GM21447 (cell line): ENCODE measurements around the gene PLA2G2C.

ENCODE experiments used
- ATAC-seq: cut with Tn5 transposase; IDR thresholded peaks from one replicate; pipeline ENCODE4 v1.9.1; 2021; ENCODE audit not compliant: unreplicated experiment

Gene PLA2G2C

DNA sequence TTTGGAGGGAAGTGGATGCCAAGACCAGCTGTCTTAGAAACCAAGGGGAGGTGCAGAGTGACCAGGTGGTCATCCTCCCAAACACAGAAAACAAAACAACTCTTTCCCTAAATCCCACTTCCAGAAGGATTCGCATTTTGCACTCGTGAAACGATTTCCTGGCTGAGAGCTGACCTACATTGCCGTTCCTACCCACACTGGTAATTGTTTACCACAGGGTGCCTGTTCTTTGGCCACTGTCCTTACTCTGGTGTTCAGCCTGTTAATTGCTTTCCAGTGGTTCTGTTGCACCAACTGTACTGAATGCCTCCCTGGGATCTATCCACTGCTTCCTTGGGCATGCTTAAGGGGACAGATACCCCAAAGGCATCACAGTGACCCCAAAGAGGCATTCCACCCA, 23.2 kb upstream of the PLA2G2C start:
- ATAC-seq, result no peak

DNA sequence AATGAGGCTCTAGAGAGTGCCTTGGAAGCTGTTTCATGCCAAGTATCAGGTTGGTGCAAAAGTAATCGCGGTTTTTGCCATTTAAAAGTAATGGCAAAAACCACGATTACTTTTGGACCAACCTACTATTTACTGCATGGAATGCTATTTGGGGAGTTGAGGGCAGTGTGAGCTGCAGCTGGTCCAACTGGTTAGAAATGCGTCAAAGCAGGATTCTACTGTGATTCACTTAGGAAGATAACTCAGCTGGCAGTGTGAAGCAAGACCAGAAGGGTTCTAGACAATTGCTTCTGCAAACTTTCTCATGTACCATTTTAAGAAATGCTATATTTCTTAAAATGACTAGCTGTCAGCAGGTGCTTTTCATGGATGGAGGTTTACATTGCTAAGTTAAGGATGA, 21.2 kb upstream of the PLA2G2C start:
- ATAC-seq, result no peak

DNA sequence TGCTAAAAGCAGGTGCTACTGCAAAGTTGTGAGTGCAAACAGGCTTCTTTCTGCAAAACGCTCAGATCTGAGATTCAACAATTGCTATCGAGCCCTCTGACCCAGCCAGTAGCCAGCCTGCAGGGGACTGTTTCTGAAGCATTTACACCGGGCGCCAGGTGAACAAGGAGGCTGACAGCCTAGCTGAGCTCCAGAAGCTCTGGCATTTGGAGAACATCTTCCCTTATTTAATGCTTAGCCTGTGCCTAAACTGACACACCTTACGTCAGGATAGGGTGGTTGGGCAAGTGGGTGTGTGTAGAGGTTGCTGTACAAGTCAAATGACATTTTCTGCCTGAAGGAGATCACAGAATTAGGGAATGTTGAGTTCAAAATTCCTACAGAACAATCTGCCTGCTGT, 15.8 kb upstream of the PLA2G2C start:
- ATAC-seq, result no peak

DNA sequence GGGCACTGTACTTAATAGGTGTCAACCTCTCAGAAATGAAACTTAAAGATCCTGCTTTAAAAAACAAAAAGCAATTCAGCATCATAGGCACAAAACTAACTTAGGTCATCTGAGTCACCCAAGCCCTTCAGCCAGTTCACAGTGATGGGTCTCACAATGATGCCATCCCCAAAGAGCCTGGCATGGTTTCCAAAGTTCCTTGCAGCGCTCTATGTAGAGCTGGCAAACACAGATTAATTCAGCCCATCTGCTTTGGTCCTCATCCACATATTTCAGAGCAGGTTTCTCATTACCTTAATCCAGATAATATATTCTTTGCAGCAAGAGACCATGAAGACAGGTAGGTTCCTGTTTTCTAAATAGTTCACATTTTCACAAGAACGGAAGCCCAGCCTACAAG, 14.6 kb upstream of the PLA2G2C start:
- no peak for ATAC-seq

DNA sequence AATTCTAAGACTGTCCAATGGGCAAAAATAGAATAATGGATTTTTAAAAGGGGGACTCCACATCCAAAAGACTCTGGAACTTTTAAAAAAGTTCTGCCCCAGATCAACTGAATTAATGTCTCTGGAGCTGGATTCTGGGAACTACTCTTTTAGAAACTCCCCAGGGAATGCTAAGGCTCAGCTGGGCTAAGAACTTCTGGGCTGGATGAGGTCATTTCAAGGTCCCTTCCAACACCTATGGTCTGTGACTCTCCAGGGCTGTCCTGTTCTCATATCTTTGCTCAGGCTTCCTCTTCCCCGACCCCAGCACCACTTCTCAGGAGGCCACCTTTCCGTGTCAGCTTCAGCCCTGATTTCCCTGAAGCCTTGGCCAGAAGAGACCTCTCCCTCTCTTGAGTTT, 13.5 kb upstream of the PLA2G2C start:
- no peak for ATAC-seq

DNA sequence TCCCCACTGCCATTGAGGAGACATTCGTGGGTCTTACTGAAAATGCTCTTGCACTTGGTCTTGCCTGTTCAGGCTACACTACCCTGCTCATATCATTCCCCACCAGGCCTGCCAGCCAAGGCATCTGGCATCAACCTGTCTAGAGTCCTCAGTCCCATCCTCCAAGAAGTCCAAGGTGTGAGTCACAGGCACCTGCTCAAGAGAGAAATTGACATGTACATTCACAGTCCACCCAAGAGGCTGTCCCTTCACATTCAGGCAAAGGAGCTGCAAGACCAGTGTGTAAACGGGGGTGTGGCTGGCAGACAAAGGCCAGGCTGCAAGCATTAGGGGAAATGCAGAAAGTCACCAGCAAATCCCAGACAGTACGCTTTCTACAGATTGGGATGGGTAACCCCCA, 13.1 kb upstream of the PLA2G2C start:
- no peak for ATAC-seq

DNA sequence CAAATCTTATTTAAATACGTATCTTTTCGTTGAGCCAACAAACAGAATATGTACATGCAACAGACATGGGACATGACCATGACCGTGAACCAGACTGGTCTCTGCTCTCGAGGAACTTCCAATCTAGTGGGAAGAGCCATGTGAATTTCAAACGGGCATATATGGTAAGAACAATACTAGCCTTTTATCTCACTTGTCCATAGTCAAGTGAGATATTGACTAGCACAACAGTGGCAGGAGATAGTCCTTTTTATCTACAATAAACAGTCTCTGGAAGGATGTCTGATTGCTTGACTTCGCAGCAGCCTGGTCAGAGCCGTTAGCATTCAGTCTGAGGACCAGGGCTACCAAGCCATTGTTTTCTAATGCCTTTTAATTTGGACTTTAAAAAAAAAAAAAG, 12.6 kb upstream of the PLA2G2C start:
- ATAC-seq, result no peak

DNA sequence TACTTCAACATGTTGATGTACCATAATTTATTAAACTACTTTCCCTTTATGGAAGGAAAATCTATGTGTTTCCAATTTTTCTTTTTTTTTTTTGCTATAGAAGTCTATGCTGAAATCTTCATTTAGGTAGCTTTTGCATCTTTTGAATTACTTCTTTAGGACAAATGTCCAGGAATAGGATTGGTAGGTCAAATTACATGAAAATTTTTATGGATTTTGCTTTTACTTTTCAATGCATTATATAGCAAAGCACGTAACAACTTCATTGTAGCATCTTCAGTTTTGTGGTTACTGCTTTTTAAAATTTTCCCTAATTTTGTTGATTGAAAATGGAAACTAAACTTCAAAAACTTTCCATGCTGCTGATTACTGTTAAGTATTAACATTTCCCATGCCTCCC, 12.0 kb upstream of the PLA2G2C start:
- no peak for ATAC-seq

DNA sequence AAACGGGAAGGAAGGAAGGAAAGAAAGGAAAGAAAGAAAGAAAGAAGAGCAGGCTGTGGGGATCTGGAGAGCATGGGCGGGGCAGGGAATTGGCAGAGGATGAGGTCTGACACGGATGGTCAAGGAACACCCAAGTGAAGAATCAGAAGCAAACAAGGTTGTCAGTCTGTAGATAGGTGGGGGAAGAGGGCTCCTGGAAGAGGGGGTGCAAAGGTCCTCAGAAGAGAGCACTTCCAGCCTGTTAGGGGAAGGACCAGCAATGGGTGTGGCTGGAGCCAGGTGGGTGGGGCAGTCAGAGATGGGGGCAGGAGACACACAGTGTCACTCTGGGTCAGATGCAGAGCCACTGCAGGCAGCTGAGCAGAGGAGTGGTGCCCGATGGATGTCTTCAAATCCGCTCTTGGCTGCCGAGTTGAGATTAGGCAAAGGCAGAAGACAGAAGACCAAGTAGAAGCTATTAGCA, 11.0 kb upstream of the PLA2G2C start:
- no peak for ATAC-seq

DNA sequence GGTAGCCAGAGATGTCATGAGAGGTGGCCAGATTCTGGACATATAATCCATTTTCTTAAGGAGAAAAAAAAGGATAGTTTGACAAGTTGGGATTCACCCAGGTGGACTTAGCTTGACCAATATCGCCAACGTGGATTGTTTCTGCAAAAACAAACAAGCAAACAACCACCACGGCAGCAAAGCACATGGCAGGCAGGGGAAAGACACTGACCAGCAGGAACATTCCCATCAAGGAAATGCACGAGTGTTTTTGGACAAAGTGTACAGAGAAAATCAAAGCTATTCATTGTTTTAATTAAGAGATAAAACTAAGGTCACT, 9.1 kb upstream of the PLA2G2C start:
- ATAC-seq, result no peak

DNA sequence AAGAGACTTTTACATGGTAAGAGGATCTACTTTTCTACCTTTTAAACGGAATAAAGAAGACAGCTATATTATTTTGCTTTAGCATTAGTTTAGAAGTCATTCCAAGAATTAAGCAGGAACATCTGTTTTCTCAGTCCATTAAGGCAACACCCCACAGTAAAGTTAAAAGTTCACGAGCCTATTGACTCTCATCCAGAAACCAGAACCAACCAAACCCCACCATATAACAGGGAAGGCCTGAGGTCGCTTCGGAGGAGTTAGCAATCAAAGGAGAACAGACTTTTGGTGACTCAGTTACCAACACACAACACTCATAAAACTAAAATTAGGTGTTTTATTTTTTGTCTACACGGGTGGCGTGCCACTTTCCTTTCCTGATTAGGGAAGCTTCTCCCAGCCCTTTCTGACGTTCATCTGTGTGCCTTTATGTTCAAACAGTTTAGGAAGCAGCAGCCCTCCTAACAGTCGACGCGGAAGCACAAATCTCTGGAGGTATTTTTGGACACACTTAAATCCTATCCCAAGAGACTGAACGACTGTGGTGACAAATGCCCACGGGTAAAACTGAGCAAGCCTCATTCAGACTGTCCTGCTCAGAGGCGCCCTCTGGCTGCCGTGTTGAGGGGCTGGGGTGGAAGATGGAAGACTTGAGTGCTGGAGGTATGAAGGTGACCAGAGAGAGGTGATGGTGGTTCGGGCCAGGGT, 8.6 kb upstream of the PLA2G2C start:
- no peak for ATAC-seq

DNA sequence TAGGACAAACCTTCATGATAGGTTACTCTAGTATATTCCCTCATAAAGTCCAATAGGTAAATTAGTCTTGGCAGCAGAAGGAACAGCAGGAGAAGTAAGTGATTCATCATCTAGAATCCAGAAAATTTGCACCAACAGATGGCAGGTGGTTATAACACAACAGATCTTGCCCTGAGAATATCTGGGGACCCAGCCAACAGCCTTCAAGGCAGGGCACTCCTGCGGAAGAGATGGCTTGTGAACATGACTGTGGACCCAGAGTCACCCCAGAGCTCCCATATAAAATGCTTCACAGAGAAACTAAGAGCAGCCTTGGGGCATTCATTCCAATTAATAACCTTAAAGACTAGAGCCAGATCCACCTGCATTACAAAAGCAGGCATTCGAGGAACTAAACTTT, 7.9 kb upstream of the PLA2G2C start:
- no peak for ATAC-seq

DNA sequence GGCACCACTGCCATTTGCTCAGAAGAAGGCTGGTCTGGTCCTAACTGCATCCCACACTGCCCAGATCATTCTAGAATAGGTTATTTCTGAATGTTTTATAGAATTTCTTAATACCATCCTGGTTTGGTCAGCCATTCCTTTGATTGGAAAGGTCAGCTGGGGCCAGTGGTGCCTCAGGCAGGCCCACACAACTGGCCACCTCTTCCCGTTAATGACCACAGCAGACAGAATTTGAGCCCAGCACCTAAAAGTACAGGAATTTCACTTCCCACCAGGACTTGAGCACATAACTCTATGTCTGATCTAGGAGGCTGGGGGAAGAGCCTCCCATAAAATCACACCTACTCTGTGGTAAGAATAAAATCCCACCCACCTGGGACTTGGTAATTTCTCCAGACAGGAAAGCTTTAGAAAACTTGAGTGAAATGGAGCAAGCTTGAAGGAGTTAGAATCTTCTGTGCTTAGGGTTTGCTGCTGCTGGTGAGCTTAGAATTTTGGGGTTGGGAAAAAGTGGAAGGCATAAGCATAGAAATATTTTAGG, 6.6 kb upstream of the PLA2G2C start:
- ATAC-seq, result no peak

DNA sequence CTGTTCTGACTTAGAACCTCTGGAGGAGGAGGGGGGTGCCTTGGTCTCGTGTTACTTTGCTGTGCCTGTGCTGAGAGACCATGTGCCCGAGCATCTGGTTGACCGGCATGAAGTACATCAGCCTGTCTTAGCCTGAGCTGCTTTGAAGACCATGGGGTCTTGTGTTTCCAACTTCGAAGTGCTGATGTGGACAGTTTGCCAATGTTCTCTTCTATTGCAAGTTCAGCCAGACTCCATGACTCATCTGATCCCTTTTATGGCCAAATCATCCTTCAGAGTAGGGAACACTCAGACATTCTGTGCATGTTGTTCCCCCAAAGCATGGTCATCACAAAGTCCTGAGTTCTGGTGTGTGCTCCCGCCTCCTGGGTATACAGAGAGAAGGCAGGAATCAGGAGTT, 6.0 kb upstream of the PLA2G2C start:
- ATAC-seq, result no peak

DNA sequence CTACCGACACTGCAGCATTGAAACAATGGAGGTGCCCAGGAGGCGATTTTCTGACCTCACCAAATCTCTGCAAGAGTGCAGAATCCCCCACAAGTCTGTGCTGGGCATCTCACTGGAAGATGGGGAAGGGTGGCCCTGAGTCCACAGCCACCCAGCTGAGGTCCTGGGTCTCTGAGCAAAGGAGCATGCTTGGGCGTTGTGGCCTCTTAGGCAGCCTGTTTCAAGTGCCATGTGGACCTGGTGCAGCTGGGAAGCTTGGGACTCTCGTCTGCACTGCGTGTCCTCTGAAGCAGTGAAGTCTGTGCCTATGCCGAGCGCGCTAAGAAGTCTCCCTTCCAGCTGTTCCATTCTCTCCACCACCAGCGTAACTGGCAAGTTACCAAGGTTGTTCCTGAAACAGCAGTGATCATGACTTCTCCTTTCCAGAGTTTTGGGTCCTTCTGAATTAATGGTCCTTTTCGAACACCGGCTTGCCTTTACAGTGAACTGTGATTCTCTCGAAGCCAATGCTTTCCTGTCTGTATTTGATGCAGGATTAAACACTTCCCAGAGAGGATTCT, 5.0 kb upstream of the PLA2G2C start:
- no peak for ATAC-seq

DNA sequence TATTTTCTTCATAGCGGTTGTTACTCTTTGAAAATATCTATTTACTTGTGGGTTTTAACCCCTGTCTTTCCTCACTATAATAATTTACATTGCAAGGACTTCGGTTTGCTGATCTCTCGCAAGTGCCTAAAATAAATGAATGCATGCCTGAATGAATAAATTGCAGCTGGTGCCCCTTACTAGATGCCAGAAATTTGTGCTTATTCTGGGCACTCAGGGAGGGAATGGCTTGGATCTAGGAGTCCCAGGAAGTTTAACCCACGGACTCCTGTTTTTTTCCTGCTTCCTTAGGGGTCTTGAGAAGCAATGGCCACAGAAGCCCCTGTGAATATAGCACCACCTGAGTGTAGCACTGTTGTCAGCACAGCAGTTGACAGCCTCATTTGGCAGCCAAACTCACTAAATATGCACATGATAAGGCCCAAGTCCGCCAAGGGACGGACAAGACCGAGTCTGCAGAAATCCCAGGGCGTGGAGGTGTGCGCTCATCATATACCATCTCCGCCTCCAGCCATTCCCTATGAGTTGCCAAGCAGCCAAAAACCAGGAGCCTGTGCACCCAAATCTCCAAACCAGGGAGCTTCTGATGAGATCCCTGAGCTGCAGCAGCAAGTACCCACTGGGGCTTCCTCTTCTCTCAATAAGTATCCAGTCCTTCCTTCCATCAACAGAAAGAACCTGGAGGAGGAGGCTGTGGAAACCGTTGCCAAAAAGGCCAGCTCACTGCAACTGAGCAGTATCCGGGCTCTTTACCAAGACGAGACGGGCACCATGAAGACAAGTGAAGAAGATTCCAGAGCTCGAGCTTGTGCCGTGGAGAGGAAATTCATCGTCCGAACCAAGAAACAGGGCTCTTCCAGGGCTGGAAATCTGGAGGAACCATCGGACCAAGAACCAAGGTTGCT, 4.2 kb upstream of the PLA2G2C start:
- no peak for ATAC-seq

DNA sequence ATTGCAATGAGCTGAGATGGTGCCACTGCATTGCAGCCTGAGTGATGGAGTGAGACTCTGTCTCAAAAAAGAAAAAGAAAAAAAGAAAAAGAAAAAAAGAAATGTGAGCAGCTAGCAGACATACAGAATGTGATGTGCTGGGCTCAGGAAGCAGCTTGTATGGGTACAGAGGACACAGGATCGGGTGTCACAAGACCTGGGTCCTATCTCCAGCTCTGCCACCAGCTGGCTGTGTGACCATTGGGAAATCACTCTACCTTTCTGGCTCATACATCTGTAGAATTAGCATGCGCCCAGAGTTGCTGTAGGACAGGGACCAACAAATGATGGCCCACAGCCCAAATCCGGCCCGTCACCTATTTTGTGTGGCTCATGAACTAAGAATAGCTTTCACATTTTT, 3.3 kb upstream of the PLA2G2C start:
- no peak for ATAC-seq

DNA sequence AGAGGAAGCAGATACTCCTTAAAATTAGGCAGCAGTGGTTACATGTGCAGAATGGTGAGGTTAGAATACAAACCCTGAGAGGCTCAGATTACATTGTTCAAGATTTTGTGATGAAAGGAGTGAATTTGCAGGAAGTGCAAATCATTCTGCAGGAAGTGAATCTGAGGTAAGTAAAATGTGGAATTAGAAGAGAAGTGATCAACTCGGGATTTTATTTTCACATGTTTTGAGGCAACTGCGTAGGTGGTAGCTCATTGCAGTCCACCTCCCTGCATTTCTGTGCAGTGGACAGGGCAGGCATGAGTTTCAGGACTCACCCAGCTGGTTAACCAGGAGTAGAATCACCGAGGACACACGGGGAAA, 2.1 kb upstream of the PLA2G2C start:
- no peak for ATAC-seq

DNA sequence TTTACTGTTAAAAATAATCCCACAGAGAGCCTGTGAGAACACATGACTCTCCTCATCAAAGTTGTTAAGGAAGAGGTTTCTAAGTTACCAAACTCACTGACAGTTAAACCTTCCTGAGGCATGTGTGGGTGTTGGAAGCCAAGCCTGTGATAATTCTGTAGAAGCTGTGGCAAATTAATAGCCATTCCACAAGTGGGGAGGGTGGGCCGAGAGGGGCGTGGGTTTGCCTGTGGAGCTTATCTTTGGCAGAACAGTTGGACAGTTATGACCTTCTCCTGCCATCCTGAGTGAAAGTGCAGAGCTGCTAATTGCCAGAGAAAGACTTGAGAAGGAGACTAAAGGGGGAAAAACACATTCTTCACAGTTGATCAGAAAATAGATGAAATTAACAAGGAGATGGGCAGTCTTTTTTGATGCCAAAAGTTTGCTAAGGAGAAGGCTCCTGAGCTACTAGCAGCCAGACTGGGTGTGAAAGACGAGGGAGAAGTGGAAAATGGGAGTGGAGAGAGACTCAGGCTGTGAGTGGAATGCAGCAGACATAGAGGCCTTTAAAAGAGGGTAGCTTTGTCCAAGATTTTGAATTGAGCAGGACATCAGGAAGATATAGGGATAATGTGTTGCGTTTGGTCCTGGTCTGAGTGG, 1.6 kb upstream of the PLA2G2C start:
- ATAC-seq, result no peak

DNA sequence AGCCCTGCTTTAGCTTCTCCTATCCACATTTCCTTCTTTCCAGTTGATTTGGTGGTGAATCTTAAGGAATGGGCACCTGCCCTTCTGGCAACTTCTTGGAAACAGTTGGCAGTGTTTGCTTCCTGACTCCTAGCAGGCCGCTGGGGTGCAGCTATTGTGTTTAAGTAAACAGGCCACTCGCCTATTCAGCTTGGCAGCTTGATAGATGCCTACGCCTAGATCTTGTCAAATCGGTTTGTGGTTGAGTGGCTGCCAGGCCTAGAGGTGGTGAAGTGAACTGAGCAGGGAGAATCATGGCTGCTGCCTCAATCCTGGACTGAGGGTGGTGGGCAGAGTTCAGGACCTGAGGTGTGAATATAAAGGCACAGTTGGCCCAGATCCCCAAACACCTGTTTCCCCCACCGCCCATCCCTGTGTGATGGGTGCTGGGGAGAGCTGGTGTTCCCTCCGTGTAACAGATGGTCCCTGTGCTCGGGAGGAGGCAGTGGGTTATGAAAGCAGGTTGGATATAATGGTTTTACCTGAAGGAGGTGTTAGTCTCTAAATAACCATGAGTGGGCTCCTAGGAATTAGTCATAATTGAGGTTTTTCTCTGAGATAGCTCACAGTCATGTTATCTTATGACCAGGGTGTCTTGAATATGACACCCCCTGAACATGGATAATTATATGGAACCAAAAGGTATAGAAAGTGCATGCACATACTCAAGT, 940 bp upstream of the PLA2G2C start:
- ATAC-seq, result no peak
